Neural cell (in vitro differentiated cells): ENCODE results near the gene TENT5C. TPM values are rescaled to one million over a fixed set of nuclear protein-coding genes. Genes with fewer than 3 reads are reported as not detected.

Source experiments
- H2AFZ ChIP-seq: fragments of 200-600, 300-800 bp; sonication (generic), shearing (Covaris generic); 2 replicates; pipeline ENCODE4 v1.6.0; 2014; ENCODE audit warnings: low read depth, mild to moderate bottlenecking, antibody characterized with exemption, low read length, moderate library complexity
- H3F3A ChIP-seq: fragments of 200-600 bp; shearing (Covaris generic); 2 replicates; pipeline ENCODE4 v1.6.1; 2016; ENCODE audit warnings: mild to moderate bottlenecking, moderate library complexity, mixed read lengths, antibody characterized with exemption, low read length; ENCODE audit not compliant: insufficient read depth, poor library complexity, severe bottlenecking
- H3K27ac ChIP-seq: fragments of 200-600, 300-800 bp; sonication (generic), shearing (Covaris generic); 2 replicates; pipeline ENCODE4 v1.5.1; 2014; ENCODE audit warnings: mild to moderate bottlenecking, low read length, moderate library complexity
- H3K27me3 ChIP-seq: fragments of 300-800, 200-600 bp; sonication (generic), shearing (Covaris generic); 2 replicates; pipeline ENCODE4 v1.6.0; 2014; ENCODE audit warnings: mild to moderate bottlenecking, low read depth, low read length, moderate library complexity; ENCODE audit not compliant: insufficient read depth
- H3K36me3 ChIP-seq: fragments of 300-800, 200-600 bp; sonication (generic), shearing (Covaris generic); 2 replicates; pipeline ENCODE4 v1.5.1; 2014; ENCODE audit warnings: mild to moderate bottlenecking, antibody characterized with exemption, low read length, moderate library complexity; ENCODE audit not compliant: insufficient read depth
- H3K4me2 ChIP-seq: fragments of 300-800, 200-600 bp; sonication (generic), shearing (Covaris generic); 2 replicates; pipeline ENCODE4 v1.6.0; 2014; ENCODE audit warnings: mild to moderate bottlenecking, low read length
- H3K4me3 ChIP-seq: fragments of 300-800, 200-600 bp; sonication (generic), shearing (Covaris generic); 2 replicates; pipeline ENCODE4 v1.5.1; 2014; ENCODE audit warnings: mild to moderate bottlenecking, low read length, moderate library complexity
- H3K79me2 ChIP-seq: fragments of 200-600 bp; shearing (Covaris generic); replicated peaks from 2 replicates; pipeline ENCODE4 v1.6.0; 2014; ENCODE audit warnings: mild to moderate bottlenecking, low read length, moderate library complexity; ENCODE audit not compliant: insufficient read depth
- H3K9ac ChIP-seq: fragments of 300-800, 200-600 bp; sonication (generic), shearing (Covaris generic); 2 replicates; pipeline ENCODE4 v1.6.1; 2016; ENCODE audit warnings: mild to moderate bottlenecking, low read length, mixed read lengths
- H3K9me2 ChIP-seq: fragments of 200-600 bp; shearing (Covaris generic); 2 replicates; pipeline ENCODE4 v1.6.1; 2016; ENCODE audit warnings: mild to moderate bottlenecking, low read length, mixed read lengths; ENCODE audit not compliant: insufficient read depth
- H3K9me3 ChIP-seq: fragments of 200-600, 300-800 bp; sonication (generic), shearing (Covaris generic); 2 replicates; pipeline ENCODE4 v1.6.1; 2016; ENCODE audit warnings: mild to moderate bottlenecking, mixed run types, low read length, moderate library complexity, mixed read lengths
- H4K20me1 ChIP-seq: fragments of 200-600 bp; shearing (Covaris generic); 2 replicates; pipeline ENCODE4 v1.6.1; 2016; ENCODE audit warnings: mild to moderate bottlenecking, mixed run types; ENCODE audit not compliant: insufficient read depth
- CTCF ChIP-seq: fragments of 450-650 bp; IDR thresholded peaks from 2 replicates; pipeline ENCODE4 v1.5.1; 2014; ENCODE audit warnings: antibody characterized with exemption, mild to moderate bottlenecking, moderate library complexity; ENCODE audit not compliant: poor library complexity, severe bottlenecking
- EP300 ChIP-seq: fragments of 450-650 bp; conservative IDR thresholded peaks from 2 replicates; pipeline ENCODE4 v1.6.1; 2014; ENCODE audit warnings: antibody characterized with exemption, mild to moderate bottlenecking, moderate library complexity; ENCODE audit not compliant: poor library complexity, severe bottlenecking
- EZH2 ChIP-seq: fragments of 200-600, 300-800 bp; shearing (Covaris generic), sonication (generic); IDR thresholded peaks from 2 replicates; pipeline ENCODE4 v1.6.1; 2014; ENCODE audit warnings: antibody characterized with exemption, low read length, borderline replicate concordance, mild to moderate bottlenecking; ENCODE audit not compliant: insufficient read depth, poor library complexity, severe bottlenecking
- MXI1 ChIP-seq: fragments of 450-650 bp; conservative IDR thresholded peaks from 2 replicates; pipeline ENCODE4 v1.6.1; 2014; ENCODE audit warnings: antibody characterized with exemption, mild to moderate bottlenecking; ENCODE audit not compliant: poor library complexity, severe bottlenecking
- POLR2AphosphoS5 ChIP-seq: IDR thresholded peaks from 2 replicates; pipeline ENCODE4 v1.6.1; 2012
- RAD21 ChIP-seq: fragments of 450-650 bp; conservative IDR thresholded peaks from 2 replicates; pipeline ENCODE4 v1.6.1; 2014; ENCODE audit warnings: antibody characterized with exemption, mild to moderate bottlenecking, moderate library complexity
- REST ChIP-seq: IDR thresholded peaks from 2 replicates; pipeline ENCODE4 v1.6.1; 2012; ENCODE audit warnings: borderline replicate concordance
- SMC3 ChIP-seq: fragments of 450-650 bp; conservative IDR thresholded peaks from 2 replicates; pipeline ENCODE4 v1.6.1; 2014; ENCODE audit warnings: antibody characterized with exemption, mild to moderate bottlenecking, moderate library complexity; ENCODE audit not compliant: poor library complexity
- TAF1 ChIP-seq: IDR thresholded peaks from 2 replicates; pipeline ENCODE4 v1.6.1; 2012; ENCODE audit warnings: low read depth
- polyA plus RNA-seq: library from polyadenylated mRNA; depleted of rRNA; stranded (reverse); fragments of >200 nt; gene quantifications from 2 replicates; pipeline ENCODE4 v1.2.3, GENCODE V29; 2014

TENT5C gene
- polyA plus RNA-seq, 1 donor from 2014 or later = 0.05 TPM

- no peaks in the 10 kb centered on the region for H3F3A ChIP-seq
- H3K4me3 ChIP-seq = no peak overlapping the region
Measured at GRCh38 chr1:117638759-117639158, 32.9 kb downstream of the TENT5C start.

GRCh38 chr1:117639741-117640140 is 33.9 kb downstream of the TENT5C start:
- H3K27me3 ChIP-seq = no peaks in the 10 kb centered on the region
- TF ChIP-seq SMC3 (no peak), POLR2AphosphoS5 (no peak), RAD21 (no peak), EP300 (no peak), EZH2 (no peak), REST (no peak), TAF1 (no peak), CTCF (no peak), MXI1 (no peak)
- H3K4me2 ChIP-seq = no peak overlapping the region
- no peak overlapping the region for H2AFZ ChIP-seq
- no peaks in the 10 kb centered on the region for H3F3A ChIP-seq
- no peaks in the 10 kb centered on the region for H3K79me2 ChIP-seq
- H3K27ac ChIP-seq = no peak overlapping the region
- no peaks in the 10 kb centered on the region for H3K9me3 ChIP-seq
- no peaks in the 10 kb centered on the region for H4K20me1 ChIP-seq
- H3K9ac ChIP-seq = no peak overlapping the region
- no peaks in the 10 kb centered on the region for H3K36me3 ChIP-seq
- no peaks in the 10 kb centered on the region for H3K9me2 ChIP-seq
- H3K4me3 ChIP-seq = no peak overlapping the region

More at GRCh38 chr1:117638759-117639158, 32.9 kb downstream of the TENT5C start:
- Histone ChIP-seq H4K20me1 (no peaks in the 10 kb centered on the region), H3K27me3 (no peaks in the 10 kb centered on the region), H2AFZ (no peak overlapping the region), H3K79me2 (no peaks in the 10 kb centered on the region), H3K36me3 (no peaks in the 10 kb centered on the region), H3K27ac (no peak overlapping the region), H3K9me2 (no peaks in the 10 kb centered on the region), H3K4me2 (no peak overlapping the region), H3K9ac (no peak overlapping the region), H3K9me3 (no peaks in the 10 kb centered on the region)
- no peak for TF ChIP-seq TAF1

GRCh38 chr1:117641536-117641935 is 35.7 kb downstream of the TENT5C start:
- H4K20me1 ChIP-seq = no peaks in the 10 kb centered on the region
- H3K27ac ChIP-seq = no peak overlapping the region
- no peaks in the 10 kb centered on the region for H3K27me3 ChIP-seq
- H3K9ac ChIP-seq = no peak overlapping the region
- no peak overlapping the region for H3K4me3 ChIP-seq
- no peaks in the 10 kb centered on the region for H3K36me3 ChIP-seq
- TF ChIP-seq REST (no peak), EZH2 (no peak), TAF1 (no peak), EP300 (no peak)
- H3K4me2 ChIP-seq = no peak overlapping the region
- H3K9me3 ChIP-seq = no peaks in the 10 kb centered on the region
- no peaks in the 10 kb centered on the region for H3K9me2 ChIP-seq
- H3F3A ChIP-seq = no peaks in the 10 kb centered on the region
- H2AFZ ChIP-seq = no peak overlapping the region
- H3K79me2 ChIP-seq = no peaks in the 10 kb centered on the region
